Sigmoid colon (tissue), 4 donors: Measurements from ENCODE around the gene SREBF2.

Experiments used
- EP300 ChIP-seq, 4 donors: sonication (generic); formaldehyde crosslinking; IDR thresholded peaks; one replicate each; pipeline ENCODE4 v1.6.1; 2017; ENCODE audit warnings: antibody characterized with exemption in 4 of 4
- POLR2A ChIP-seq, 2 donors: fragments of 450-650 bp; IDR thresholded peaks; one replicate each; pipeline ENCODE4 v1.6.1; 2016; ENCODE audit warnings: antibody characterized with exemption in 2 of 2, mild to moderate bottlenecking in 2 of 2, moderate library complexity in 2 of 2
- TF ChIP-seq, protein P1 (sequence below), 4 experiments: fragments of 450-650 bp in 3 of 4; fragments of 200-600 bp in 1 of 4; IDR thresholded peaks; one replicate each; pipeline ENCODE4 v1.5.1; 2016 to 2019; ENCODE audit warnings: antibody characterized with exemption in 4 of 4, mild to moderate bottlenecking in 3 of 4, moderate library complexity in 2 of 4

DNA sequence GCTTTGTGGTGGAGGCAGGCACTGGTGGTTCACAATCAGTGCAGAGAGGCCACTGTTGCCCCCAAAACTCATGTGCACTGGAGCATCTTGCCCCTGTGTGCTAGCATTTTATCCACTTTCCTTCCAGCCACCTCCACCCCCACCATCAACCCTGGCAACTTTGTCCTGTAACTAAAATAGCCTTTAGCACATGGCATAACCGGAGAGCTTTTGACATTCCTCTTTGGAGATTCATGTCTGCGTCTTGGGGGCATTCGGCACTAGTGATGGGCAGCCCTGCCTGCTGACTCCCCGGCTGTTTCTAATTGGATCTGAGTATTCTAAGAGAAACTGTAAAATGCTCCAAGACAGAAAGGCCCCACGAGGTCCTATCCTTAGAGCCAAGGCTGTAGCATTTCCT is 66.2 kb downstream of the SREBF2 start:
- TF ChIP-seq, protein P1, sequence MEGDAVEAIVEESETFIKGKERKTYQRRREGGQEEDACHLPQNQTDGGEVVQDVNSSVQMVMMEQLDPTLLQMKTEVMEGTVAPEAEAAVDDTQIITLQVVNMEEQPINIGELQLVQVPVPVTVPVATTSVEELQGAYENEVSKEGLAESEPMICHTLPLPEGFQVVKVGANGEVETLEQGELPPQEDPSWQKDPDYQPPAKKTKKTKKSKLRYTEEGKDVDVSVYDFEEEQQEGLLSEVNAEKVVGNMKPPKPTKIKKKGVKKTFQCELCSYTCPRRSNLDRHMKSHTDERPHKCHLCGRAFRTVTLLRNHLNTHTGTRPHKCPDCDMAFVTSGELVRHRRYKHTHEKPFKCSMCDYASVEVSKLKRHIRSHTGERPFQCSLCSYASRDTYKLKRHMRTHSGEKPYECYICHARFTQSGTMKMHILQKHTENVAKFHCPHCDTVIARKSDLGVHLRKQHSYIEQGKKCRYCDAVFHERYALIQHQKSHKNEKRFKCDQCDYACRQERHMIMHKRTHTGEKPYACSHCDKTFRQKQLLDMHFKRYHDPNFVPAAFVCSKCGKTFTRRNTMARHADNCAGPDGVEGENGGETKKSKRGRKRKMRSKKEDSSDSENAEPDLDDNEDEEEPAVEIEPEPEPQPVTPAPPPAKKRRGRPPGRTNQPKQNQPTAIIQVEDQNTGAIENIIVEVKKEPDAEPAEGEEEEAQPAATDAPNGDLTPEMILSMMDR (IDR thresholded peaks at IDR 0.05), result no peak
- TF ChIP-seq POLR2A (IDR thresholded peaks at IDR 0.05) (no peak), EP300 (IDR thresholded peaks at IDR 0.05) (no peak)
